HG03280 (cell line): ENCODE data around the gene PCSK2.

Experiments
- ATAC-seq: cut with Tn5 transposase; IDR thresholded peaks from one replicate; pipeline ENCODE4 v1.9.1; 2021; ENCODE audit warnings: mild to moderate bottlenecking, moderate library complexity; ENCODE audit not compliant: unreplicated experiment

Gene PCSK2

GRCh38 chr20:17390655-17391054, 163.8 kb downstream of the PCSK2 start:
- no peak for ATAC-seq

- ATAC-seq = no peak
These were observed 164.4 kb downstream of the PCSK2 start for GRCh38 chr20:17391127-17391771.

DNA sequence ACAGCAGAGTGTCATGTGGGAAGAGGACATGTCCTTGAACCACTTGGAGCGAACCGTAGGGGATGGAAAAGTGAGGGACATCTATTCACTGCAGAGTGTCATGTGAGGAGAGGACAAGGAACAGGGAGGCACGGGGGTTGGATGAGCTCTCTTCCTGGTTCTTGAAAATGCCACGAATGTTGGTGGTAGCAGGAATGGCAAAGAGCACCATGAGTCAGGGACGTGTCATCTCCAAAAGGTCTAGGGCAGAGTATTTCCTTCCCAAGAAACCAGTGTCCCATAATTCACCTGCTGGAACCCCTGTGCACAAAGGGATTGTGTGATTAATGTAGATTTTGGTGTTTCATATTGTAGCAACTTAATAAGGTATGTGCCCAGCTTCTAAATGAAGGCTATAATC, 167.6 kb downstream of the PCSK2 start:
- ATAC-seq = no peak

GRCh38 chr20:17395729-17396128, 168.9 kb downstream of the PCSK2 start:
- no peak for ATAC-seq

GRCh38 chr20:17399303-17399985, 172.6 kb downstream of the PCSK2 start:
- no peak for ATAC-seq

DNA sequence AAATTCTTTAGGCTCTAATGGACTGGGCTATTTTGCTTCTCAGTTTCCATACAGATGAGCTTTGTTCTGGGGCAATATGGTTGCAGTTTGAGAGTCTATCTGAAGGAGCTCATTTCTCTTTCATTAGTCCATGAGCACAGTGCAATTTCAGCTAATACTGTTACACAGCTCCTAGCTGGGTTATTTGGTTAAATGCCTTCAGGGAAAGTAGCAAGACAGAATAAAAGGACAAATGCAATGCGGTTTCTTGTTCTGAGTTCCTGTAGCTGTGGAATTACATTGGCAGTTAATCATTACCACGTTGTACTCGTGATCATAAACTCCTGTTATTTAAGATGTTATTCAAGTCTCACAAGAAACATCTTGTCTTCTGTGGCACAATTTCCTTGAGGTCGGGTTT, 176.6 kb downstream of the PCSK2 start:
- ATAC-seq = no peak

DNA sequence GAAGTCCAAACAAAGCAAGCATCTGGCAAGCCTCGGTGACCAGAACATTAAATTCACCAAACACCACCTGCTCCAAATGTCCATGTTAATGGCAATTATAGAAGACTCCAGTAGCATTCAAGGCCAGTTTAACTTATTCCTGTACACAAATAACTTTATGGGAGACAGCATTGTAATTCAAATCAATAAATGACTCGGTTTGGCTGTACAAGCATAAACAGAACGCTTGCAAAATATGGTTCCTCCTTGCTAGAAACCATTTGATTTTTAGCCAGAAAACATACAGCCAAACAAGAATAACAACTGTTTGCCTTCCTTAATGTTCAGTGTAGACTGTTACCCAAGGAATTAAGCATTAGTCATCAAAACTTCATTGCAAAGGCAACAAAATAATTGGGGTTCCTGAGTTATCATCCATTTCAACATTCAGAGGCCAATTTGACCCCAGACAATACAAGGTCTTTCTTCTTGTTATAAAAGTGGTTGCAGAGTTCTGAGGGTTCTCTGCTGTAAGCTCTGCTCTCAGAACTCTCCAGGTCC, 179.3 kb downstream of the PCSK2 start:
- no peak for ATAC-seq

DNA sequence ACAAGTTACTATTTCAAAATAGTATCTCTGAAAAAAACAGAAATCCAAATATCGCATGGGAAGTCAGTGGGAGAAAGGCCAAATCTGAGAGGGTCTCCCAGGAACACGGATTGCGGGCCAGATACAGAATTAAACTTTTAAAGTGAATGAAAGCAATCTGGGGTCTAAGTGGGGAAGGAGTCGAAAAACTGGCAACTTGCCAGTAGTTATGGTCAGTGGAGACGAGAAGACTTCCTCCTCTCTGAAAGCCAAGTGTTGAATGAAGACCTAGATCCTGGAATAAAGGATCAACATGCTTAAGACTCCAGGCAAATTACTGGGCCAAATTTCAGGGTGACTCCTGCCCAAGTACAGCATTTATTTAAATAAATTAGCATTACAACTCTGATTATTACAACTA, 180.7 kb downstream of the PCSK2 start:
- ATAC-seq = no peak

- ATAC-seq = no peak
These were observed 190.4 kb downstream of the PCSK2 start for GRCh38 chr20:17417225-17417624.

- ATAC-seq = no peak
These were observed 191.9 kb downstream of the PCSK2 start for GRCh38 chr20:17418737-17419136.

- no peak for ATAC-seq
These were observed 192.7 kb downstream of the PCSK2 start for GRCh38 chr20:17419479-17420041.

- ATAC-seq = no peak
These were observed 194.7 kb downstream of the PCSK2 start for GRCh38 chr20:17421493-17421892.

DNA sequence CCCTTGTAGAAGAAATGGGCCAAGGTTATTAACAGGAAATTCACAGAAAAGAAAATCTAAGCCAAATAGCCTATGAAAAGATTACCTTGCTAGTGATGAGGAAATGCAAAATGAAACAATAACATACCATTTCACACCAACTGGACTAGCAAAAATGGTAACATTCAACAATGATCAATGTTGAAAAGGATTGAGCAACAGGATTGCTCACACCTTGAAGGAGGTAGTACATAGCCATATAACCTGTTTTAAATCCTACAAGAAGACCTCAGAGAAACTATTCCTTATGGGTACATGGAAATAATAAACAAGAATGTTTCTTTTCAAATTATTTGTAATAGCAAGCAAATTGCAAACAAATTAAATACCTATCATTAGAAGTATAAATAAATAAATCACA, 196.9 kb downstream of the PCSK2 start:
- no peak for ATAC-seq

DNA sequence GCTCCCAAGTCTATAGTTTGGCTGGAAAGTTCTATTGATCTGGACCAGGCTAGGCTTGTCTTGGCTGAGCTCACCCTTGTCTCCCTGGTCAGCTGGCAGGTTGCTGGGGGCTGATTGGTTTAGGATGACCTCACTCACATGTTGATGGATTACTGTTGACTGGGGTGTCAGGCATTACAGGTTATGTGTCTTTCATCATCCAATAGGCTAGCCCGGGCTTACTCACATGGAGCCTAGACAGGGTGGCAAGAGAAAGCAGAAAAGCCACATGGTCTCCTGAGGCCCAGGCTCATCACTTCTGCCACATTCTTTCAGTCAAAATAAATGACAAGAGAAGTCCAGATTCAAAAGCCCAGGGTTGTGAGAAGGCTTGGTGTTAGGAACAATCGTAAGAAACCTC, 200.8 kb downstream of the PCSK2 start:
- ATAC-seq = no peak

DNA sequence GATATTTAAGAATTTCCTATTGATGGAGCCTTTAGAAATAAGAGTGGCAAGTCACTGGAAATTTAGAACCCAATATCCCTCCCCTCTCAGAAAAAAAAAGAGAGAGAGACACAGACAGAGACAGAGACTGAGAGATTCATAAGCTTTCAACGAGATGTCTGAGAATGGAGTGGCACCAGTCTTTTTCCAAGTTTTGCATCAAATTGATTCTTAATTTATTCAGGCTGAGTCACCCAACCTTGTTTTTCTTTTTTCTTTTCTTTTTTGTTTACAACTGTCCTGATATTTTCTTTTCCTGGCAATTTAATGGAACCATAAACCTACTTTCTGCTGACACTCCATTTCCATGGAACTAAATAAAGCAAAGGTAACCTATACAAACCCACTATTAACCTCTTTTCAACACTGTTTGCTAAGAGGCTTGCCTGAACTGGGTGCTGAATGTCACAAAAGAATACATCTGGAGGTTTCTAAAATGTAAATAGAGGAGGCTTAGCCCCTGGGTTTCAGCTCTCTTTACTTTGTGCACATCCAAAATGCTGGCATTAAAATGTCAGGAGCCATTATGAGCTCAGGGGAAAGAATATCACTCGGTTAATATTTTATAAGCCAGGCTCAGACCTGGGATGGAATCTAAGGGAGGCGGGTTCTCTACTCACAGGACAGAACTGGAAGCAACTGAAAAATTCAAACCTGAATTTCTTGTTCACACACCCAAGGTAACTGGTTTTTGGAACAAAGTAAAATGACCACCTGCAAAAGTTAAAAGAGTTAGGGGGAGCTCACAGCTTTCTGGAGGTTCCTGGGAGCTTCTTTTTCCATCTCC, 203.5 kb downstream of the PCSK2 start:
- ATAC-seq = no peak

DNA sequence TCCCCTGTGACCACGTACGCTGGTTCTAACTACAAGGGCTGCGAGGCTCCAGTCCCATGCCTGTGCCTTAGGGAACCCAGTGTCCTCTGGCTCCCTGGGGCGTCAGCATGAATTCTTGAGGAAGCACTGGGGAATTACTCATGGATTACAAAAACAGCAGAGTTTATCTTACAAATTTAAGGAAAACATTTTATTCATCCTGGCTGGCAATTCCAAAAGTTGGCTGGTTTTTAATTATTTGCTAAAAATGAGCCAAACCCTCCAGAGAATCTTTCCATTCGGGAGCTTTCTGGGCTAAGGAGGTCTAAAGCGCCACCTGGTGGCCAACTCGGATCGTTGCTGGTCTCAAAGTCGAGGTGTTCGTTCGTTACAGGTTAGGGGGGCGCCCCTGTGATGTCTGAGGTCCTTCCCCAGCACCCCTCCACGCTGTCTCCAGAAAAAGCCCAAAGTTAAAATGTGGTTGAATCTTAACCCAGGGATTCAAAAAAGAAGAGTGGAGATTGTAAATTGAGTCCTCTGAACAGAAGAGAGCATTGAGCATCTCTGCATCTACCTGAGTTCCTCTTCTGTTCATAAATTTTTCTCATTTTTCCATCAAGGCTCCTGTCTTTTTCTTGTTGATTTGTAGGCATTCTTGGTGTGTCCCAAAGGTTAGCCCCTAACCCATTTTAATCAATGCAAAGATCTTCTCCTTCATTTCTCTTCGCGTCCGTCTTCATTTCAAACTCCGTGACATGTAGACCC, 205.0 kb downstream of the PCSK2 start:
- ATAC-seq = no peak

- ATAC-seq = no peak
These were observed 209.8 kb downstream of the PCSK2 start for GRCh38 chr20:17436664-17437063.

GRCh38 chr20:17437251-17437650, 210.4 kb downstream of the PCSK2 start:
- ATAC-seq = no peak

- no peak for ATAC-seq
These were observed 211.7 kb downstream of the PCSK2 start for GRCh38 chr20:17438436-17439039.

DNA sequence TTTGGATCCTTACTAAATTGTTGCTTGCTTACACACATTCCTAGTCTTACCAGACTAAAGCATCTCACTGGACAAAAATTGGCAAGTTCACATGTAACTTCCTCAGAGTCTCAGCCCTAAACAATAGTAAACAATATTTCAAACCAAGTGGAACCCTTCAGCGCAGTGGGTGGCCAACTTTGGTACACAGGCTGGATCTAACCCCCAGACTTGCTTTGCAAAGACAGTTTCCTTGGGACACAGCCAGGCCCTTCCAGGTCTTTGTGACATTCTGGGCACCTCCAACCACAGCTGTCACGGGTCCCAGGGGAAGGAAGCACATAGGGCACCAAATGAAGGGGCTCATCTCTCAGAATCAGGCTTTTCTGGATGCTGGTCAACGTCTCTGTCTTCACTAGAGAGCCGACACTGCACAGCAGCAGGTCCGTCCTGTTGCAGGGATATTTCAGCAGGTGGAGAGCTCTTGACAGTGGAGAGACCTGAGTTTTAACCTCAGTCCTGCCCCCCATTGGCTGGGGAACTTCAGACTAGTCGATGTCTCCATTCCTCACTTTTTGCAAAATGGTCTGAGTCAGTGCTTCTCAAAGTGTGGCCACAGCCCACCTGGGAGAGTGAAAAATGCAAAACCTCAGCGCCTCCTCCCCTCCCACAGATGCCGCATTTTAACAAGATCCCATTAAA, 212.9 kb downstream of the PCSK2 start:
- no peak for ATAC-seq
